ENCODE data around the gene GRID2. TPM values are rescaled to one million over a fixed set of nuclear protein-coding genes. Genes with fewer than 3 reads are reported as not detected.

GRID2 gene
- total RNA-seq, 4 donors from 2014 or later = not detected

DNA sequence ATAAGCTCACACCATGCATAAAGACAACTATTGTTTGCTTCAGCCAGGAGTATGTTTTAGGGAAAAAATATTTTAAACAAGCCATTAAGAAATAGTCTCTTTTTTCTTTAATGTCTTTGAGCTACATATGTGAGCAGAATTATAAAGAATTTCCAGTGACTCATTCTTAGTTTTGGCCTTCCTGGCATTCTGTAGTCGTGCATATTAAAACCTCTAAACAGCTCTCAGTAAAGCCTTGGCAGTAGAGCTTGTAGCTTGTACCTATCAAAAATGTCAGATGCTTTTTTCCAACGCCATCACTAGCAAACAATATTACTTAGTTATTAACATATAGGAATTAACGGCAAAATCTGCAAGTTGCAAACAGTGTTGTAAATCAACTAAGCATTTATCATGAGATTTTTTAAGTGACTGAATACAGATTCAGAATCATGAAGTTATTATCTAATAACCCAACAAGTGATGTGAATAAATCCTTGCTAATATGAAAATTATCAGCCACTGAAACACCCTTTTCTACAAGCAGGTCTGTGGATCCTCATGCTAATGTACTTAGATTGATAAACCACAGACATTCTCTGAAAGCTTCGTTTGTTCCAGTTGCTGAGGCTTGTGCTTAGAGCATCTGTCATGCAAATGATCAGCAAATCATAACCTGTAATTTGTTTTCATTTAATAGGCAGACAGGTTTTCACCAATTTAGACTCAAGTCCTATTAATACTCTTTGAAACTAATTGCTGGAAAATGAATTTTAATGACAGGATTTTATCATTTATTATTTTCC lies 1112.8 kb downstream of the GRID2 start:
- TF ChIP-seq, protein P1, sequence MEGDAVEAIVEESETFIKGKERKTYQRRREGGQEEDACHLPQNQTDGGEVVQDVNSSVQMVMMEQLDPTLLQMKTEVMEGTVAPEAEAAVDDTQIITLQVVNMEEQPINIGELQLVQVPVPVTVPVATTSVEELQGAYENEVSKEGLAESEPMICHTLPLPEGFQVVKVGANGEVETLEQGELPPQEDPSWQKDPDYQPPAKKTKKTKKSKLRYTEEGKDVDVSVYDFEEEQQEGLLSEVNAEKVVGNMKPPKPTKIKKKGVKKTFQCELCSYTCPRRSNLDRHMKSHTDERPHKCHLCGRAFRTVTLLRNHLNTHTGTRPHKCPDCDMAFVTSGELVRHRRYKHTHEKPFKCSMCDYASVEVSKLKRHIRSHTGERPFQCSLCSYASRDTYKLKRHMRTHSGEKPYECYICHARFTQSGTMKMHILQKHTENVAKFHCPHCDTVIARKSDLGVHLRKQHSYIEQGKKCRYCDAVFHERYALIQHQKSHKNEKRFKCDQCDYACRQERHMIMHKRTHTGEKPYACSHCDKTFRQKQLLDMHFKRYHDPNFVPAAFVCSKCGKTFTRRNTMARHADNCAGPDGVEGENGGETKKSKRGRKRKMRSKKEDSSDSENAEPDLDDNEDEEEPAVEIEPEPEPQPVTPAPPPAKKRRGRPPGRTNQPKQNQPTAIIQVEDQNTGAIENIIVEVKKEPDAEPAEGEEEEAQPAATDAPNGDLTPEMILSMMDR (IDR thresholded peaks at IDR 0.05) = no peak
- no peak for DNase-seq (ENCODE audit: low spot score)
- no peak for ATAC-seq (ENCODE audit: low FRiP score)

- TF ChIP-seq, protein P1 (IDR thresholded peaks at IDR 0.05) = no peak
- DNase-seq (ENCODE audit: low spot score) (no peak), ATAC-seq (ENCODE audit: low FRiP score) (no peak)
Observed at GRCh38 chr4:93431371-93431770, 1127.6 kb downstream of the GRID2 start.

DNA sequence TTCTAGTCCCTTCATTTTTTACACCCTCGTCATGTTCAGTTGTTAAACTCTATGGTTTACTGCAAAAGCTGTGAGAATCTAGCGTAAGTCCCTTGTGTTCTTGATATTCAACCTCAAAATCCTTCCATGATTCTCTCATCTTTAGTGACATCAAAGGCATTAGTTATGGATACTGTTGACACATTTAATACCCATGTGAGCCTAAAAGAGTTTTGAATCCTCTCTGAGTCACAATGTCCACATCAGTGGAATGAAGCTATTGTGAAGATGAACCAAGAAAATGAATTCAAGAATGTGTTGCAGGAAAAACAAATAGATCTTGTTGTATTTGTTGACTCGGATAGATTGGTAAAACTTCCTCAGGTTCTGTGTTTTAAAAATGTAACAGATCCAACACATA lies 1130.1 kb downstream of the GRID2 start:
- TF ChIP-seq, protein P1 (IDR thresholded peaks at IDR 0.05) = no peak
- ATAC-seq (ENCODE audit: low FRiP score) = no peak

DNA sequence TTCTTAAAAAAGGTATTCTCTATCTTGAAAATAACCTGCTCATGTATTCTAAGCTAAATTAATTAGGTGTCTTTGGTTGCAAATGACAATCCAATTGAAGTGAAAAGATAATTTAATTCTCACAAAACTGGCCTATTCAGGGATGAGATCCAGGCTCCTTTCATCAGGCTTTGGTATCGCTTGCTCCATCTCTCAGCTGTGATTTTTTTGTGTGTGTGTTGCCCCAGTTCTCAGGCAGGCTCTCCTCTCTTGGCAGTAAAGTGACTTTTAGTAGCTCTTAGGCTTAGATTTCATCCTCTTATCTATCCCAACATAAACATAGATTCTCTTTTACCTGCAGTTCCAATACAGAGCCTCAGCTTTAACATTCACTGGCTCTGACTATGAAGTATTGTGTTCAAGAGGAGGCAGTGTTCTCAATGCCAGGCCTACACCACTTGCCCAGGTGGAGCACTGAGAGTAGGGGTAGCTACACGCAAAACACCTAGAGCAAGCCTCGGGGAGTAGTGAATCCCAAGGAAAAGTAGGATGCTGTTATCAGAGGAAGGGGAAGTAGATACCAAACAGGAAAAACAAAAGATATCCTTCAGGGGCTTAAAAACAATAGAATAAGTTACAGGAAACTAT lies 1132.3 kb downstream of the GRID2 start:
- TF ChIP-seq, protein P1 (IDR thresholded peaks at IDR 0.05) = no peak
- no peak for ATAC-seq (ENCODE audit: low FRiP score)
- DNase-seq (ENCODE audit: low spot score) = no peak

More for the DNA sequence above, 1130.1 kb downstream of the GRID2 start:
- no peak for DNase-seq (ENCODE audit: low spot score)

DNA sequence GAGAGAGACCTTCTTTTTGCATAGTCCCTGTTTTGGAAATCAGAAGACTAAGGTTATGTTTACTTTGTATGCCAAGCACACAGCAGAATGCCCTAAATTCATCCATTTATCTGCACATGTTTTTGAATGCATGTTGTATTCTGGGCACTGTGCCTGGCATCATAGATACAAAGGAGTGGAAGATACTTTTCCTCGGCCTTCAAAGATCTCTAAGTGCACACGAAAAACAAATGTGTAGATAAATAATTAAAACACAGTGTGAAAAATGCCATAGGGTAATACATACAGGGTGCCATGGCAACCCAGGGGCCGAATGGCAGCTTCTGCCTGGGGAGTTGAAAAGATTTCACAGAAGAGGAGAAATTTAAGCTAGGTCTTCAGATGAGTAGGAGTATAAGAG lies 1134.2 kb downstream of the GRID2 start:
- ATAC-seq (ENCODE audit: low FRiP score) (no peak), DNase-seq (ENCODE audit: low spot score) (no peak)
- TF ChIP-seq, protein P1 (IDR thresholded peaks at IDR 0.05) = no peak

DNA sequence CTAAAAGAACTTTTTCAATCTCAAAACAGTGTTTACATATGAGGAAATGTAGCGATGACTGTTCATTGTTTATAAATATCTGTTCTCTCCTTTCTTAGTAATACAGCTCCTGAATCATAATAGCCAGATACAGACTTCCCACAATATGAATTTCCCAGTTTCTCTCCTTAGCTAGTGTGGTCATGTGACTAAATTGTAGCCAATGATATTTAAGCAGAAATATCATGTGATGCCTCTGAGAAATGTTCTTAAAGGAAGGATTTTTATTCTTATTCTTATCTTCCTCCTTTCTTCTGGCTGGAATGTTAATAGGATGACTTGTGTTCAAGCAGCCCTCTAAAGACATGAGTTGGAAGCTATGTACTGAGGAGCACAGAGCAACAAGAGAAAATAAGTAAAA lies 1141.1 kb downstream of the GRID2 start:
- no peak for ATAC-seq (ENCODE audit: low FRiP score)
- TF ChIP-seq, protein P1 (IDR thresholded peaks at IDR 0.05) = no peak
- no peak for DNase-seq (ENCODE audit: low spot score)

DNA sequence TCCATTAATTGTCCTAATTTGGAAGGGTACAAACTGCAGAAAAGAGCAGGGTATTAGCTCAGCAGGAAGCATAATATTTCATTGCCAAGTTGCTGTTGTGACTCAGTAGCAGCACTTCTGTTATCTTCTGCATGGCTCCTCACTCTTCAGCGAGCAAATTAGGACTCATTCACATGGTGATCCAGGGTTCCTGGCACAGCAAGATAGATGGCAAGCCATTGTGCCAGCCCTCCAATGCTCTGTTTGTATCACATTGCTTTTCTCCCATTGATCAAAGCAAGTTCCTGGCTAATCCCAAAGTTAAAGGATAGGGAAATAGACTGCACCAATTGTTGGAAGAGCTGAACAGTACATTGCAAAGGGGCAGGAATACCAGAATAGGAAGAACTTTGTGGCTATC lies 1142.3 kb downstream of the GRID2 start:
- DNase-seq (ENCODE audit: low spot score) (no peak), ATAC-seq (ENCODE audit: low FRiP score) (no peak)
- TF ChIP-seq, protein P1 (IDR thresholded peaks at IDR 0.05) = no peak

Data from omental fat pad (tissue), 4 donors.